Astrocyte (in vitro differentiated cells and primary cell): ENCODE results near the gene HRC. TPM values are rescaled to one million over a fixed set of nuclear protein-coding genes. Genes with fewer than 3 reads are reported as not detected.

Experiments
- DNase-seq: peaks from one replicate; pipeline ENCODE4 v3.0.0-alpha.2; 2010; ENCODE audit warnings: low read depth
- FAIRE-seq: peaks from 2 replicates; lab custom pipeline; 2011; peaks lifted over from hg19 to GRCh38; lab: Jason Lieb, UNC
- H2AFZ ChIP-seq: 2 replicates; pipeline ENCODE4 v1.6.0; 2012; ENCODE audit warnings: low read depth, low read length, inconsistent platforms
- H3K27ac ChIP-seq: 2 replicates; pipeline ENCODE4 v1.5.1; 2011; ENCODE audit warnings: low read depth, low read length, inconsistent platforms
- H3K27me3 ChIP-seq: 2 replicates; pipeline ENCODE4 v1.6.0; 2011; ENCODE audit warnings: low read length, inconsistent platforms; ENCODE audit not compliant: insufficient read depth
- H3K36me3 ChIP-seq: 2 replicates; pipeline ENCODE4 v1.5.1; 2011; ENCODE audit warnings: low read length, inconsistent platforms; ENCODE audit not compliant: insufficient read depth
- H3K4me1 ChIP-seq: 2 replicates; pipeline ENCODE4 v1.5.1; 2011; ENCODE audit warnings: low read length, inconsistent platforms; ENCODE audit not compliant: insufficient read depth
- H3K4me2 ChIP-seq: 2 replicates; pipeline ENCODE4 v1.6.0; 2012; ENCODE audit warnings: low read length, inconsistent platforms
- H3K4me3 ChIP-seq: 2 replicates; pipeline ENCODE4 v1.5.1; 2011; ENCODE audit warnings: low read depth, mild to moderate bottlenecking, low read length, inconsistent platforms; ENCODE audit not compliant: insufficient read depth
- H3K79me2 ChIP-seq: 2 replicates; pipeline ENCODE4 v1.6.0; 2012; ENCODE audit warnings: mild to moderate bottlenecking, low read length, inconsistent platforms; ENCODE audit not compliant: insufficient read depth
- H3K9ac ChIP-seq: 2 replicates; pipeline ENCODE4 v1.6.0; 2012; ENCODE audit warnings: mild to moderate bottlenecking, low read length, inconsistent platforms
- H3K9me3 ChIP-seq: 2 replicates; pipeline ENCODE4 v1.5.1; 2012; ENCODE audit warnings: low read depth, mild to moderate bottlenecking, low read length, inconsistent platforms; ENCODE audit not compliant: insufficient read depth
- H4K20me1 ChIP-seq: 2 replicates; pipeline ENCODE4 v1.6.0; 2012; ENCODE audit warnings: low read length, inconsistent platforms; ENCODE audit not compliant: insufficient read depth
- H3K27ac Mint-ChIP-seq: one replicate; pipeline ENCODE4 v1.8.0; 2021; ENCODE audit warnings: mild to moderate bottlenecking, mixed read lengths; ENCODE audit not compliant: unreplicated experiment
- H3K27me3 Mint-ChIP-seq: one replicate; pipeline ENCODE4 v1.8.0; 2021; ENCODE audit warnings: low read depth, mixed read lengths; ENCODE audit not compliant: unreplicated experiment
- H3K36me3 Mint-ChIP-seq: one replicate; pipeline ENCODE4 v1.8.0; 2021; ENCODE audit warnings: low read depth, mixed read lengths; ENCODE audit not compliant: unreplicated experiment
- H3K4me1 Mint-ChIP-seq: one replicate; pipeline ENCODE4 v1.8.0; 2021; ENCODE audit warnings: low read depth, mixed read lengths; ENCODE audit not compliant: unreplicated experiment
- H3K4me3 Mint-ChIP-seq: one replicate; pipeline ENCODE4 v1.8.0; 2021; ENCODE audit warnings: mild to moderate bottlenecking, moderate library complexity, mixed read lengths; ENCODE audit not compliant: unreplicated experiment
- H3K9me3 Mint-ChIP-seq: one replicate; pipeline ENCODE4 v1.8.0; 2021; ENCODE audit warnings: mild to moderate bottlenecking, mixed read lengths; ENCODE audit not compliant: unreplicated experiment
- EZH2 ChIP-seq: IDR thresholded peaks from 2 replicates; pipeline ENCODE4 v1.6.1; 2012; ENCODE audit warnings: mild to moderate bottlenecking, low read length, inconsistent platforms; ENCODE audit not compliant: insufficient read depth
- total RNA-seq: library from RNA; stranded (reverse); gene quantifications from 2 replicates; pipeline ENCODE4 v1.2.1, GENCODE V29; 2021
- TF ChIP-seq, protein P1 (sequence below): IDR thresholded peaks from 2 replicates; pipeline ENCODE4 v1.5.1; 2011; ENCODE audit warnings: low read depth, mild to moderate bottlenecking, inconsistent platforms, low read length, moderate library complexity; ENCODE audit not compliant: insufficient read depth

The HRC gene
- total RNA-seq, 1 donor from 2014 or later, result not detected

DNA sequence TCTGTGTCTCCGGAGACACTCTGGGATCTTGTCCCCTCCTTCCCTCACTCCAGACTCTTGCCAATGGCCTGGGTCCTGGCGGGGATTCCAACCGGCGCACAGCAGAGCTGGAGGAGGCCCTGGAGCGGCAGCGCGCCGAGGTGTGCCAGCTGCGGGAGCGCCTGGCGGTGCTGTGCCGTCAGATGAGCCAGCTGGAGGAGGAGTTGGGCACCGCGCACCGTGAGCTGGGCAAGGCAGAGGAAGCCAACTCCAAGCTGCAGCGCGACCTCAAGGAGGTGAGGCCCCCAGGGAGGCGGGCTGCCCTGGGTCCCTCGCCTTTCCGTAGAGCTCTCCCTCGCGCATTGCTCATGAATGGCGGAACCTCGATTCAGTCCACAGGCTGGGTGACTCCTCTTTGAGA lies 24.9 kb downstream of the HRC start:
- H4K20me1 ChIP-seq, result no peaks in the 10 kb centered on the region
- H3K9me3 ChIP-seq, result no peaks in the 10 kb centered on the region
- no peaks in the 10 kb centered on the region for H3K79me2 ChIP-seq
- H3K4me2 ChIP-seq, result no peak overlapping the region
- peaks cover 5% of the 10 kb centered on the region for H3K4me1 Mint-ChIP-seq
- H2AFZ ChIP-seq, result no peak overlapping the region
- TF ChIP-seq EZH2, result no peak
- TF ChIP-seq, protein P1, sequence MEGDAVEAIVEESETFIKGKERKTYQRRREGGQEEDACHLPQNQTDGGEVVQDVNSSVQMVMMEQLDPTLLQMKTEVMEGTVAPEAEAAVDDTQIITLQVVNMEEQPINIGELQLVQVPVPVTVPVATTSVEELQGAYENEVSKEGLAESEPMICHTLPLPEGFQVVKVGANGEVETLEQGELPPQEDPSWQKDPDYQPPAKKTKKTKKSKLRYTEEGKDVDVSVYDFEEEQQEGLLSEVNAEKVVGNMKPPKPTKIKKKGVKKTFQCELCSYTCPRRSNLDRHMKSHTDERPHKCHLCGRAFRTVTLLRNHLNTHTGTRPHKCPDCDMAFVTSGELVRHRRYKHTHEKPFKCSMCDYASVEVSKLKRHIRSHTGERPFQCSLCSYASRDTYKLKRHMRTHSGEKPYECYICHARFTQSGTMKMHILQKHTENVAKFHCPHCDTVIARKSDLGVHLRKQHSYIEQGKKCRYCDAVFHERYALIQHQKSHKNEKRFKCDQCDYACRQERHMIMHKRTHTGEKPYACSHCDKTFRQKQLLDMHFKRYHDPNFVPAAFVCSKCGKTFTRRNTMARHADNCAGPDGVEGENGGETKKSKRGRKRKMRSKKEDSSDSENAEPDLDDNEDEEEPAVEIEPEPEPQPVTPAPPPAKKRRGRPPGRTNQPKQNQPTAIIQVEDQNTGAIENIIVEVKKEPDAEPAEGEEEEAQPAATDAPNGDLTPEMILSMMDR, result no peak
- FAIRE-seq (no peak), DNase-seq (no peak)
- H3K4me3 ChIP-seq, result no peak overlapping the region
- H3K27ac ChIP-seq, result no peak overlapping the region
- no peak overlapping the region for H3K27ac Mint-ChIP-seq
- H3K4me1 ChIP-seq, result peaks cover 4% of the 10 kb centered on the region
- no peak overlapping the region for H3K4me3 Mint-ChIP-seq
- no peak overlapping the region for H3K9ac ChIP-seq
- H3K36me3 ChIP-seq, result no peaks in the 10 kb centered on the region
- peaks cover 5% of the 10 kb centered on the region for H3K9me3 Mint-ChIP-seq
- H3K27me3 ChIP-seq, result no peaks in the 10 kb centered on the region
- H3K27me3 Mint-ChIP-seq, result no peaks in the 10 kb centered on the region
- H3K36me3 Mint-ChIP-seq, result peaks cover 25% of the 10 kb centered on the region

DNA sequence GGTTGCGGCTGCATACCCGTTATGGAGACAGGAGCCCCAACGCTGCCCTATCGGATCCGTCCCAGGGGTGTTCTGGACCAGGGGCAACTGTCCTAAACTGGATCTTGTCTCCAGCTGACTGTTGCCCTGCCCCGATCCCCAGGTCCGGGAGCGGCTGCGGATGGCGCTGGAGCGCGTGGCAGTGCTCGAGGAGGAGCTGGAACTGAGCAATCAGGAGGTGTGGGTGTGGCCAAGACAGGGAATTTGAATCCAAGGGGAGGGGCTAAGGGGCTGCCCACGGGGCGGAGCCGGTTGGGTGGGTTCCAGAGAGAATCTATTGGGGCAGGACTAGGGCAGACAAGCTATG lies 26.0 kb downstream of the HRC start:
- Histone ChIP-seq H3K4me1 (peaks cover 4% of the 10 kb centered on the region), H3K4me3 (no peak overlapping the region), H4K20me1 (no peaks in the 10 kb centered on the region), H3K27me3 (no peaks in the 10 kb centered on the region), H2AFZ (no peak overlapping the region), H3K27ac (no peak overlapping the region), H3K36me3 (no peaks in the 10 kb centered on the region), H3K4me2 (no peak overlapping the region), H3K79me2 (no peaks in the 10 kb centered on the region), H3K9me3 (no peaks in the 10 kb centered on the region), H3K9ac (no peak overlapping the region)
- Mint-ChIP-seq H3K4me1 (peaks cover 5% of the 10 kb centered on the region), H3K36me3 (peaks cover 18% of the 10 kb centered on the region), H3K4me3 (peak overlapping the region; percentile 77), H3K27ac (no peak overlapping the region), H3K27me3 (peaks cover 4% of the 10 kb centered on the region), H3K9me3 (peaks cover 3% of the 10 kb centered on the region)
- TF ChIP-seq, protein P1, result no peak
- no peak for TF ChIP-seq EZH2
- FAIRE-seq (no peak), DNase-seq (no peak)

DNA sequence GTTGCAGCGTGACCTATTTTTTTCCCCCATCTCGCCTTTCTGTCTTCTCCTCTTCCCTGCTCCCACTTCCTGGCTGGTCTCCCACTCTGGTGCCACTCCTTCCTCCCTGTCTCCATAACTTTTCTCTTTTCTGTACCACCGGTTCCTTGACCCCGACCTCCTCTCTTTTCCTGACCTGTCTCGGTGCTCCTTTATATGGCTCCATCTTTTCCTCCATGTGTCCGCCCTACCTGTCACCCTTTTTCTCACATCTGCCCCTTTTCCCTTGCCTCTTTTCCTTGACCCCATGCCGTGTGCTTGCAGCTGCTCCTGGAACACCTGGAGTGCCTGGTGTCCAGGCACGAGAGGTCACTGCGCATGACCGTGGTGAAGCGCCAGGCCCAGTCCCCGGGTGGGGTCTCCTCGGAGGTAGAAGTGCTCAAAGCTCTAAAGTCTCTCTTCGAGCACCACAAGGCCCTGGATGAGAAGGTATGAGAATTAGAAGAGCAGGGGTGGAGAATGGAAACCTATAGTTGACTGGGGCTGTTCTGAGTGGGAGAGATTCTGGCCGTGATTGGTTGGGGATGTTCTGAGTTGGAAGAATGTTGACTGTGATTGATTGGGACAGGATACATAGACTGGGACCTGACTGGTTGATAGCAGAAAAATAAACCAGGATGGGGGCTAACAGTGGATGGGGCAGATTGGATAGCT lies 26.5 kb downstream of the HRC start:
- Histone ChIP-seq H3K4me2 (peak overlapping the region; percentile 85), H3K27ac (no peak overlapping the region)

More for the DNA sequence above, 26.5 kb downstream of the HRC start:
- H3K79me2 ChIP-seq, result no peaks in the 10 kb centered on the region
- no peak overlapping the region for H3K9ac ChIP-seq
- peaks cover 4% of the 10 kb centered on the region for H3K4me1 ChIP-seq
- H3K9me3 ChIP-seq, result no peaks in the 10 kb centered on the region
- FAIRE-seq (no peak), DNase-seq (no peak)
- Mint-ChIP-seq H3K36me3 (peaks cover 17% of the 10 kb centered on the region), H3K9me3 (peaks cover 3% of the 10 kb centered on the region), H3K27me3 (peaks cover 5% of the 10 kb centered on the region), H3K27ac (no peak overlapping the region), H3K4me3 (peak overlapping the region; percentile 77), H3K4me1 (peaks cover 5% of the 10 kb centered on the region)
- no peak overlapping the region for H2AFZ ChIP-seq
- TF ChIP-seq, protein P1, result no peak
- no peak for TF ChIP-seq EZH2
- no peaks in the 10 kb centered on the region for H4K20me1 ChIP-seq
- H3K27me3 ChIP-seq, result peaks cover 2% of the 10 kb centered on the region
- H3K36me3 ChIP-seq, result no peaks in the 10 kb centered on the region
- H3K4me3 ChIP-seq, result no peak overlapping the region
